Muscle of leg (tissue), 11 donors: ENCODE measurements around the gene SLC22A3. TPM values are rescaled to one million over a fixed set of nuclear protein-coding genes. Genes with fewer than 3 reads are reported as not detected.
A peak's percentile ranks its signal among the peaks of the same experiment; 100 is the strongest.
"Not testable (repeated sequence)": the region's sequence is repeated elsewhere in the genome, so short reads cannot be mapped to it uniquely, and the experiment has no call there.

Experiments
- DNase-seq: peaks from one replicate; pipeline ENCODE4 v3.0.0; 2013
- H3K27ac ChIP-seq: one replicate; pipeline ENCODE4 v1.5.1; 2013; ENCODE audit warnings: mild to moderate bottlenecking, low read length, control low read depth
- H3K27me3 ChIP-seq: one replicate; pipeline ENCODE4 v1.6.1; 2013; ENCODE audit warnings: low read length; ENCODE audit not compliant: control insufficient read depth, insufficient read depth
- H3K36me3 ChIP-seq: one replicate; pipeline ENCODE4 v1.6.1; 2013; ENCODE audit warnings: low read length; ENCODE audit not compliant: control insufficient read depth, insufficient read depth
- H3K4me1 ChIP-seq: one replicate; pipeline ENCODE4 v1.6.1; 2013; ENCODE audit warnings: low read length; ENCODE audit not compliant: control insufficient read depth, insufficient read depth
- H3K4me3 ChIP-seq: one replicate; pipeline ENCODE4 v1.5.1; 2013; ENCODE audit warnings: low read length, control low read depth
- H3K9me3 ChIP-seq: replicated peaks from 2 replicates; pipeline ENCODE4 v1.6.1; 2013; ENCODE audit warnings: low read depth, low read length; ENCODE audit not compliant: control insufficient read depth
- WGBS: methylation state at CpG from one replicate; pipeline ENCODE4 v1.1.5; 2013; ENCODE audit warnings: missing lambda C conversion rate; ENCODE audit not compliant: insufficient coverage; 5-methylcytosine and 5-hydroxymethylcytosine counted together
- polyA plus RNA-seq, 8 donors: library from polyadenylated mRNA; unstranded; fragments of 120-200 nt; gene quantifications; one replicate each; pipeline versions ENCODE4 v1.2.1 to v1.2.3, GENCODE V29; 2013; ENCODE audit warnings: inconsistent platforms in 1 of 8, low replicate concordance in 1 of 8; ENCODE audit not compliant: insufficient read length in 8 of 8, insufficient read depth in 1 of 8
- total RNA-seq: library from RNA; stranded (reverse); fragments of 120-200 nt; gene quantifications from one replicate; pipeline ENCODE4 v1.2.4, GENCODE V29; 2013

SLC22A3 gene
- total and polyA plus RNA-seq, 9 donors, result 7.7 to 13.9 (median 9.6) TPM

GRCh38 chr6:160386869-160387530 is 38.8 kb downstream of the SLC22A3 start:
- H3K4me3 ChIP-seq, result no peak overlapping the region
- no peak overlapping the region for H3K27ac ChIP-seq
- 85% methylated on average over 4 of the region's 5 CpGs for WGBS
- H3K4me1 ChIP-seq, result peaks cover 13% of the 10 kb centered on the region
- no peaks in the 10 kb centered on the region for H3K27me3 ChIP-seq
- DNase-seq, result peak; percentile 42
- H3K9me3 ChIP-seq, result peaks cover 8% of the 10 kb centered on the region
- H3K36me3 ChIP-seq, result no peaks in the 10 kb centered on the region

DNA sequence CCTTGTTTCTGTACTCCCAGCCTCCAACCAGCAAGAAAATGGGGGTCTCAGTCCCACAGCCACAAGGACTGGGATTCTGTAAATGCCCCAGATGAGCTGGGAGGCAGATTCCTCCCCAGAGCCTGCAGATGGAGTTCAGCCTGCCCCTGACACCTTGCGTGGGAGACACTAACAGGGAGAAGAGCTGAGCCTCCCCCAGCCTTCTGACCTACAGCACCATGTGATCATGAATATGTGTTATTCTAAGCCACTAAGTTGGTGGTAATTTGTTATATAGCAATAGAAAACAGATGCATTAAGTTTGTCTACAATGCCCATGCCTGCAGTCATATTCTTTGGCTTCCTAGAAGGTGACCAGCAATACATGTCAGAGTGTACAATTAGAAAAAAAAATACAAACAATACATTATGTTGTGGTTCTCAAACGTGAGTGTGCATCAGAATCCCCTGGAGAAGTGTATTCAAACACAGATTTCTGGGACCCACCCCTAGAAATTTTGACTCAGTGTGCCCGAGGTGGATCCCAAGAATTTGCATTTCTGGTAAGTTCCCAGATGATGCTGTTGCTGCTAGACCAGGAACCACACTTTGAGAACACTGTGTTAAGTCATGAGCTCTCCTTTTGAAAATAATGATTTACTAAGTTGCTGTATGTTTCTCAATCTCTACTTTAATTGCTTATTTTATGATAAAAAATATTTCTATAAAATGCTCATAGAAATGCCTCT is 39.9 kb downstream of the SLC22A3 start:
- peaks cover 13% of the 10 kb centered on the region for H3K4me1 ChIP-seq
- 63% methylated on average over 1 of the region's 3 CpGs for WGBS
- H3K27ac ChIP-seq, result no peak overlapping the region
- no peak for DNase-seq
- H3K36me3 ChIP-seq, result no peaks in the 10 kb centered on the region
- no peaks in the 10 kb centered on the region for H3K9me3 ChIP-seq
- H3K27me3 ChIP-seq, result no peaks in the 10 kb centered on the region
- H3K4me3 ChIP-seq, result no peak overlapping the region

DNA sequence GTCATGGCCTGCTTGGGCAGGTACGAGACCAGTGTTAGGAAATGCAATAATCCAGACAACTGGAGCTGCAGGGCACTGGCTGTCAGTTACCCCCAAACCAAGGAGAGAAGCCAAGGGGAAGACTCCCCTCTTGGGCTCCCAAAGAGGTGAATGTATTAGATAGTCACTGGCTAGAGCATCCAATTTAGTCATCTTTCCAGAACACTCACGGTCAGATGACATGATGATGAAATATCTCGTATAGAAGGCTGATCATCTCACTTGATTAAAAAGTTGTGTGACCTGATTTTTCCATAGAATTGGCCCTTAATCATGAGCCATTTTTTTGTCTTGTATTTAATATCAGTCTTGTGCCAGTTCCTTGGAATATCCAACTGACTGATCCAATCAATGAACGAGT is 40.7 kb downstream of the SLC22A3 start:
- peaks cover 13% of the 10 kb centered on the region for H3K4me1 ChIP-seq
- no peak overlapping the region for H3K27ac ChIP-seq
- no peaks in the 10 kb centered on the region for H3K36me3 ChIP-seq
- no peak overlapping the region for H3K4me3 ChIP-seq
- 86% methylated on average over 1 of the region's 4 CpGs for WGBS
- no peaks in the 10 kb centered on the region for H3K9me3 ChIP-seq
- DNase-seq, result peak; percentile 10
- H3K27me3 ChIP-seq, result no peaks in the 10 kb centered on the region

DNA sequence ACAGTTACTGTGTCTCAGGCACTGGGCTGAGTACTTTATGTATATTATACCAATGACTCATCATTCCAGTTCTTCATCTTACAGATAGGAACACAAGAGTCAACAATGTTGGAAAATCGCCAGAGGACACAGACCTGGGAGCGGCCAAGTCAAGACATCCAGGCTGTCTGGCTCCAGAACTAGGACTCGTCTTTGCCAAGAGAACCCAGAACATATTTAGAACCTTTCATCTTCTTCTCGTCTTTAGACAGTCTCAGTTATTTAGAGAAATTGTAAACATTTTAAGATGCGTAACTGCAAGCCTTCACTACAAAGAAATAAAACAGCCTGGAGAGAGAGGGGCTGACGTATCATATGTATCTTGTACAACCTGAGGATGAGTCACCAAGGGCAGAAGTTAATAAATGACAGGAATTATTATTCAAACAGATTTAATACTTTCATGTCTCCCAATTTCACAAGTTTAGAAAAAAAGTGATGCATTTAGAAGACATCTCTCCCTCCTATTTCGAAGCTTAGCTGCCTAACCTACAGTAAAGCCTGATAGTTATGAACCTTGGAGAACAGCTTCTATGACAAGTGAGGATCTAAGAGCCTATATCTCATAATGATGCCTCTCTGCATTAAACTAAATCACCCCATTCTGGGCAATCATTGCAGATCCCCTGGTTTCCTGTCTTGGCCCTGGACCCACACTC is 43.4 kb downstream of the SLC22A3 start:
- Histone ChIP-seq H3K36me3 (no peaks in the 10 kb centered on the region), H3K9me3 (no peaks in the 10 kb centered on the region), H3K27me3 (no peaks in the 10 kb centered on the region), H3K4me3 (no peak overlapping the region), H3K4me1 (peaks cover 10% of the 10 kb centered on the region), H3K27ac (no peak overlapping the region)
- no peak for DNase-seq
- WGBS, result no CpG with 5 or more reads among the region's 7 CpGs

DNA sequence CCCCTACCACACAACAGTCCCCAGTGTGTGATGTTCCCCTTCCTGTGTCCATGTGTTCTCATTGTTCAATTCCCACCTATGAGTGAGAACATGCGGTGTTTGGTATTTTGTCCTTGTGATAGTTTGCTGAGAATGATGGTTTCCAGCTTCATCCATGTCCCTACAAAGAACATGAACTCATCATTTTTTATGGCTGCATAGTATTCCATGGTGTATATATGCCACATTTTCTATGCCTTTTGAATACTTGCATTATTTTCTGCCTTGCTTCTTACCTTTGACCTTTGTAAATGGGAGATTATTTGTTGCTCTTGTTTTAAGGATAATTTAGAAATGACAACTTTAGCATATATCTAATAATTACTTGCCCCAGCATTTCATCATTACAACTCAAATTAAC is 45.3 kb downstream of the SLC22A3 start:
- not testable (repeated sequence) for H3K27ac ChIP-seq, H3K4me3 ChIP-seq, H3K4me1 ChIP-seq, H3K9me3 ChIP-seq, DNase-seq, H3K36me3 ChIP-seq, H3K27me3 ChIP-seq
- no CpG with 5 or more reads among the region's 1 CpG for WGBS

GRCh38 chr6:160393891-160394653 is 45.9 kb downstream of the SLC22A3 start:
- H3K27ac ChIP-seq, result no peak overlapping the region
- no peaks in the 10 kb centered on the region for H3K36me3 ChIP-seq
- no peaks in the 10 kb centered on the region for H3K27me3 ChIP-seq
- no peaks in the 10 kb centered on the region for H3K9me3 ChIP-seq
- no peak for DNase-seq
- no peak overlapping the region for H3K4me3 ChIP-seq
- H3K4me1 ChIP-seq, result no peaks in the 10 kb centered on the region
- WGBS, result 60% methylated on average over 1 of the region's 8 CpGs

- DNase-seq, result no peak
- Histone ChIP-seq H3K4me3 (no peak overlapping the region), H3K36me3 (no peaks in the 10 kb centered on the region), H3K4me1 (no peaks in the 10 kb centered on the region), H3K27ac (no peak overlapping the region), H3K9me3 (no peaks in the 10 kb centered on the region), H3K27me3 (no peaks in the 10 kb centered on the region)
- 100% methylated on average over 1 of the region's 2 CpGs for WGBS
Measured at GRCh38 chr6:160394654-160395035, 46.5 kb downstream of the SLC22A3 start.

DNA sequence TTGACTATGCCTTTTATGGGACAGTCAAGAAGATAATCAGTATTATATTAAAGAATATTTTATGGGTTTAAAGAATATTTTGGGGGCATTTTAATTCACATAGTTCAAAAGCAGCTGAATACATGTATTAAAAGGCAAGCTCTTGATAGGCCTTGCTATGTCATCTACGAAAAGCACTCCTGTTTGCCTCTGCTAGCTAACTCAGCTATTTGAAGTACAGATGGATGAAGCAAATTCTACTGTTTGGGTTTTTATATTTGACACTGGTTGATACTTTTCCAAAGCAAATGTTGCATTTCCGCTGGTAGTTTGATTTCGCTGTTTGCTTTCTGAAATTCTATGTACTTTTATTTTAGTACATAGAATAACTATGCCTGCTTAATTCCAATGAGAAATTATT is 47.0 kb downstream of the SLC22A3 start:
- Histone ChIP-seq H3K4me3 (no peak overlapping the region), H3K36me3 (no peaks in the 10 kb centered on the region), H3K4me1 (no peaks in the 10 kb centered on the region), H3K27ac (no peak overlapping the region), H3K9me3 (no peaks in the 10 kb centered on the region), H3K27me3 (no peaks in the 10 kb centered on the region)
- no CpG with 5 or more reads among the region's 3 CpGs for WGBS
- DNase-seq, result no peak

DNA sequence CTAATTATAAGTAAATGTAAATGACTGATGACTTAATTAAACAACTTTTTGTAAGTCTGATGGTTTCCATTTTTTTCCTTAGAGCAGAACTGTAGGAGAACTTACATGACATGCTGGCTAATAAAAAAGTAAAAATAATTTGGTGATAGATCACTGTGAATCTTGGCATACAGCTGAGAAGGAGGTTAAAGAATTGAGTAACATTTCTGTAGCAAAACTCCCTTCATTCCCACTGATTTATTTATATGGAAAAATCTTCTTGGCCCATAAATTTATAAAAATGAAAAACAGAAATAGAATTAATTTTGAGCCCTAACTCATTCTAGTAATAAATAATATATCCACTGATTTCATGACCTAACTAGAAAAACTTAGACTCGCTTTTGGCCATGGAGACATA is 48.1 kb downstream of the SLC22A3 start:
- H3K9me3 ChIP-seq, result no peaks in the 10 kb centered on the region
- no peaks in the 10 kb centered on the region for H3K4me1 ChIP-seq
- no peaks in the 10 kb centered on the region for H3K36me3 ChIP-seq
- no peaks in the 10 kb centered on the region for H3K27me3 ChIP-seq
- H3K27ac ChIP-seq, result no peak overlapping the region
- no CpG with 5 or more reads among the region's 1 CpG for WGBS
- H3K4me3 ChIP-seq, result no peak overlapping the region
- peak; percentile 34 for DNase-seq
